DOHH2 (cell line): Measurements from ENCODE around the gene TNFRSF19.

Experiments used
- H3F3A ChIP-seq: fragments of 200-600 bp; sonication (generic), shearing (Covaris generic); 2 replicates; pipeline ENCODE4 v1.6.0; 2016; ENCODE audit warnings: antibody characterized with exemption, mild to moderate bottlenecking; ENCODE audit not compliant: control insufficient read depth, insufficient read depth
- H3K27ac ChIP-seq: fragments of 200-600 bp; sonication (generic); 2 replicates; pipeline ENCODE4 v1.5.1; 2014; ENCODE audit warnings: low read depth, mild to moderate bottlenecking, low read length, moderate library complexity
- H3K27me3 ChIP-seq: fragments of 200-600 bp; sonication (generic); 2 replicates; pipeline ENCODE4 v1.6.1; 2014; ENCODE audit warnings: mild to moderate bottlenecking, low read length, mixed read lengths; ENCODE audit not compliant: control insufficient read depth
- H3K36me3 ChIP-seq: fragments of 200-600 bp; sonication (generic); 2 replicates; pipeline ENCODE4 v1.6.1; 2014; ENCODE audit warnings: mild to moderate bottlenecking, low read length, moderate library complexity, mixed read lengths; ENCODE audit not compliant: control insufficient read depth
- H3K4me1 ChIP-seq: fragments of 200-600 bp; sonication (generic); 2 replicates; pipeline ENCODE4 v1.6.1; 2014; ENCODE audit warnings: mild to moderate bottlenecking, low read length, mixed read lengths; ENCODE audit not compliant: control insufficient read depth
- H3K4me2 ChIP-seq: fragments of 200-600 bp; sonication (generic); 2 replicates; pipeline ENCODE4 v1.6.0; 2014; ENCODE audit warnings: mild to moderate bottlenecking, low read length, moderate library complexity
- H3K4me3 ChIP-seq: fragments of 200-600 bp; sonication (generic); 2 replicates; pipeline ENCODE4 v1.5.1; 2014; ENCODE audit warnings: mild to moderate bottlenecking, low read length, mixed read lengths
- H3K79me2 ChIP-seq: fragments of 200-600 bp; sonication (generic); 2 replicates; pipeline ENCODE4 v1.6.1; 2014; ENCODE audit warnings: mild to moderate bottlenecking, low read length, mixed read lengths; ENCODE audit not compliant: control insufficient read depth
- H3K9me2 ChIP-seq: fragments of 200-600 bp; sonication (generic); replicated peaks from 2 replicates; pipeline ENCODE4 v1.6.1; 2014; ENCODE audit warnings: mild to moderate bottlenecking, low read length, mixed read lengths; ENCODE audit not compliant: control insufficient read depth
- H3K9me3 ChIP-seq: fragments of 200-600 bp; sonication (generic); 2 replicates; pipeline ENCODE4 v1.6.1; 2014; ENCODE audit warnings: antibody characterized with exemption, low read length, mixed read lengths; ENCODE audit not compliant: control insufficient read depth, insufficient read depth
- H4K20me1 ChIP-seq: fragments of 200-600 bp; sonication (generic); 2 replicates; pipeline ENCODE4 v1.6.0; 2014; ENCODE audit warnings: low read depth, mild to moderate bottlenecking, antibody characterized with exemption, low read length, moderate library complexity; ENCODE audit not compliant: control insufficient read depth, insufficient read depth
- EZH2phosphoT487 ChIP-seq: fragments of 200-600 bp; sonication (generic); IDR thresholded peaks from 2 replicates; pipeline ENCODE4 v1.6.1; 2017; ENCODE audit warnings: borderline replicate concordance, mild to moderate bottlenecking, antibody characterized with exemption, low read length, moderate library complexity, mixed read lengths
- TF ChIP-seq, protein P1 (sequence below): fragments of 200-600 bp; sonication (generic); IDR thresholded peaks from one replicate; pipeline ENCODE4 v1.5.1; 2014; ENCODE audit warnings: antibody characterized with exemption, mild to moderate bottlenecking, low read depth, low read length; ENCODE audit not compliant: poor library complexity, severe bottlenecking

The TNFRSF19 gene

DNA sequence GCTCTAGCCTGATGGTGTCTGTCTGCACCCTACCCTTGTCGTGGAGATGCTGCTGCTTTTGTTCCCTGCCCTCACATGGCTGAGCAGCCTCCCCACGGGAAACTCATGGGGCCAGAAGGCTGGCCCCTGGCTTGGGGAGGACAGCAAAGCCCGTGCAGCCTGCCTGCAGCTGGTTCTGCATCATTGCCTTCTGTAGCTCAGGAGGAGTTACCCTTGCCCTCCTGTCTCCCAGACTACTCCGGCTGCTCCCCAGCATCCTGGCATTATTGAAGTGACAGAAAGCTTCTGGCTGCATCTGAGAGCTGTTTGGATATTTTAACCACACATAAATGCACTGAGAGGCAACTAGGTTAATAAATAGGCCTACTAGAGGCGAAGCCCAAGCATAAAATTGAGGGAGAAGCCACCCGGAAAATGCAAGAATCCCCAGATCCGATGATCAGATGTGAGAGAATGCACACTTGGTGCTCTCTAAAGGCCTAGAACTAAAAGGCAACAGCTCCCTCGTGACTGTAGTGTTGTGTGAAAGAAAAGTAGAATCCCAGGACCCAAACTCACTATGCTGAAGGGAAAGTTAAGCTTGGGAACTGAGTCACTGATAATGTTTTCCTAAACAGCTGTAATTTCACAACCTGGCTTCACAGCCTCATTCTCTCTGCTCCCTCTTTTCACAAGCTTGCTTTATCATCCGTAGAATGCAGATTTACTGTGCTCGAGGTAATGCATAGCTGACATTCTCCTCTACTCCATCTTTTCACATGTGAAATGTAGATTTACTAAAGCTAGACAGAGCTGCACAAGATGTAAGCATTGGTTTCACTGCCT lies 110.8 kb downstream of the TNFRSF19 start:
- H3K9me2 ChIP-seq: no peaks in the 10 kb centered on the region
- H3K9me3 ChIP-seq: no peaks in the 10 kb centered on the region
- H3K4me2 ChIP-seq: no peak overlapping the region
- H3K36me3 ChIP-seq: no peaks in the 10 kb centered on the region
- no peak overlapping the region for H3K27ac ChIP-seq
- H3F3A ChIP-seq: no peaks in the 10 kb centered on the region
- no peaks in the 10 kb centered on the region for H3K79me2 ChIP-seq
- no peaks in the 10 kb centered on the region for H3K27me3 ChIP-seq
- H3K4me1 ChIP-seq: no peaks in the 10 kb centered on the region
- no peaks in the 10 kb centered on the region for H4K20me1 ChIP-seq
- no peak for TF ChIP-seq EZH2phosphoT487
- TF ChIP-seq, protein P1, sequence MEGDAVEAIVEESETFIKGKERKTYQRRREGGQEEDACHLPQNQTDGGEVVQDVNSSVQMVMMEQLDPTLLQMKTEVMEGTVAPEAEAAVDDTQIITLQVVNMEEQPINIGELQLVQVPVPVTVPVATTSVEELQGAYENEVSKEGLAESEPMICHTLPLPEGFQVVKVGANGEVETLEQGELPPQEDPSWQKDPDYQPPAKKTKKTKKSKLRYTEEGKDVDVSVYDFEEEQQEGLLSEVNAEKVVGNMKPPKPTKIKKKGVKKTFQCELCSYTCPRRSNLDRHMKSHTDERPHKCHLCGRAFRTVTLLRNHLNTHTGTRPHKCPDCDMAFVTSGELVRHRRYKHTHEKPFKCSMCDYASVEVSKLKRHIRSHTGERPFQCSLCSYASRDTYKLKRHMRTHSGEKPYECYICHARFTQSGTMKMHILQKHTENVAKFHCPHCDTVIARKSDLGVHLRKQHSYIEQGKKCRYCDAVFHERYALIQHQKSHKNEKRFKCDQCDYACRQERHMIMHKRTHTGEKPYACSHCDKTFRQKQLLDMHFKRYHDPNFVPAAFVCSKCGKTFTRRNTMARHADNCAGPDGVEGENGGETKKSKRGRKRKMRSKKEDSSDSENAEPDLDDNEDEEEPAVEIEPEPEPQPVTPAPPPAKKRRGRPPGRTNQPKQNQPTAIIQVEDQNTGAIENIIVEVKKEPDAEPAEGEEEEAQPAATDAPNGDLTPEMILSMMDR: no peak
- no peak overlapping the region for H3K4me3 ChIP-seq

DNA sequence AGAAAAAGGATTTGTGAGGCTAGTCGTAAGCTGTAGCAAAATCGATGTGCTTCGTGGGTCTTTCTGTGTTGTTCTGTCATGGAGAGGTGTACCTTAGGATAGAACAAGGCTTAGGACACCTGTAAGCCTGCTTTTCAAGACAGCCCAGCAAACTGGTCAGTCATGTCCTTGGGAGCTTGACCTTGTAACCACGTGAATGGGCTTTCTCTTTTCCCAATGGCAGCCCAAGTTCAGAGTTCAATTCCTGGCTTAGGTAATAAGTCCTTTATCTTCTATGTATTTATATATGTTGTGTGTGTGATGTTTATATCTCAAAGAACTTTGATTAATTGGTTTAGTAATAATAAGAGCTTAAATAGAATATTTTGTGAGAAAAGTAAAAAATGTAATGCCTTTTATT lies 112.9 kb downstream of the TNFRSF19 start:
- H3K27me3 ChIP-seq: no peaks in the 10 kb centered on the region
- no peaks in the 10 kb centered on the region for H4K20me1 ChIP-seq
- no peak overlapping the region for H3K4me3 ChIP-seq
- H3K36me3 ChIP-seq: no peaks in the 10 kb centered on the region
- no peak overlapping the region for H3K27ac ChIP-seq
- H3K4me1 ChIP-seq: no peaks in the 10 kb centered on the region
- H3K9me3 ChIP-seq: no peaks in the 10 kb centered on the region
- TF ChIP-seq, protein P1: no peak
- no peak for TF ChIP-seq EZH2phosphoT487
- H3K9me2 ChIP-seq: no peaks in the 10 kb centered on the region
- no peaks in the 10 kb centered on the region for H3F3A ChIP-seq
- H3K4me2 ChIP-seq: no peak overlapping the region
- H3K79me2 ChIP-seq: no peaks in the 10 kb centered on the region

DNA sequence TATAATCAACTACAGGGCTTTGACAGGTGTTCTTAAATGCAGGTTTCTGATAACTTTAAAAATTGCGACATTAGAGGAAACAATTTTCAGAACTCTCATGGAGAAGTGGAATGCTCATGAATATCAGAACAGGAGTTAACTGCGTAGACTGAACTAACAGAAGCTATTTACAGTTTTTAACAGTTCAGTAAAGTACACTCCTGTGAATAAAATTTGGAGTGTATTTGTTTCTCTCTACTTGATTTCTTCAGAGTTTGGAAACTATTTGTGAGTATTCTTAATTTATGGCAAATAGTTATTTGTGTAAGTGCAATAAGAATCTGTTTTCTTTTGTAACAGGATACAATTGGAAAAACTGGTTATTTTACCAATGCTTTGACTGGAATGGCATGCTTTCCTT lies 114.4 kb downstream of the TNFRSF19 start:
- TF ChIP-seq, protein P1: no peak
- no peak for TF ChIP-seq EZH2phosphoT487
- Histone ChIP-seq H3K27me3 (no peaks in the 10 kb centered on the region), H3F3A (no peaks in the 10 kb centered on the region), H4K20me1 (no peaks in the 10 kb centered on the region), H3K36me3 (no peaks in the 10 kb centered on the region), H3K27ac (no peak overlapping the region), H3K4me3 (no peak overlapping the region), H3K4me1 (no peaks in the 10 kb centered on the region), H3K4me2 (no peak overlapping the region), H3K79me2 (no peaks in the 10 kb centered on the region), H3K9me3 (no peaks in the 10 kb centered on the region), H3K9me2 (no peaks in the 10 kb centered on the region)
